ENCODE results near the gene RBM34.
"Not testable (repeated sequence)": the region's sequence is repeated elsewhere in the genome, so short reads cannot be mapped to it uniquely, and the experiment has no call there.

RBM34 gene

DNA sequence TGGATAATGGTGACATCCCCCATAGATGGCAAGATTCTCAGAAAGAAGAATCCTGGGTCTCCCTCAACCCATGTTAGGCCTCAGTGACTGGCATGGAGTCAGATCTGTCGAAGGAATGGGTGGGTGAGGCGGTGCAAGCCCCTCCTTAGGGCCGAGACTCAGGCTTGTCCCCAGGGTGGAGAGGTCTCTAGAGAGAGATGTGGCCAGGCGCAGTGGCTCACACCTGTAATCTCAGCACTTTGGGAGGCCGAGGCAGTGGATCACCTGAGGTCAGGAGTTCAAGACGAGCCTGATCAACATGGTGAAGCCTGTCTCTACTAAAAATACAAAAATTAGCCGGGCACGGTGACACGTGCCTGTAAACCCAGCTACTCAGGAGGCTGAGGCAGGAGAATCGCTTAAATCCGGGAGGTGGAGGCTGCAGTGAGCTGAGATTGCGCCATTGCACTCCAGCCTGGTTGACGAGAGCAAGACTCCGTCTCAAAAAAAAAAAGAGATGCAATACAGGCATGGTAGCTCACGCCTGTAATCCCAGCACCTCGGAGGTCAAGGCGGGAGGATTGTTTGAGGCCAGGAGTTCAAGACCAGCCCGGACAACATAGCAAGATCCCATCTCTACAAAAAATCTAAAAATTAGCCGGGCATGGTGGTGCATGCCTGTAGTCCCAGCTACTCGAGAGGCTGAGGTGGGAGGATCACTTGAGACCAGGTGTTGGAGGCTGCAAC is 69.6 kb downstream of the RBM34 start:
- DNase-seq (ENCODE audit: low read depth): not testable (repeated sequence)

DNA sequence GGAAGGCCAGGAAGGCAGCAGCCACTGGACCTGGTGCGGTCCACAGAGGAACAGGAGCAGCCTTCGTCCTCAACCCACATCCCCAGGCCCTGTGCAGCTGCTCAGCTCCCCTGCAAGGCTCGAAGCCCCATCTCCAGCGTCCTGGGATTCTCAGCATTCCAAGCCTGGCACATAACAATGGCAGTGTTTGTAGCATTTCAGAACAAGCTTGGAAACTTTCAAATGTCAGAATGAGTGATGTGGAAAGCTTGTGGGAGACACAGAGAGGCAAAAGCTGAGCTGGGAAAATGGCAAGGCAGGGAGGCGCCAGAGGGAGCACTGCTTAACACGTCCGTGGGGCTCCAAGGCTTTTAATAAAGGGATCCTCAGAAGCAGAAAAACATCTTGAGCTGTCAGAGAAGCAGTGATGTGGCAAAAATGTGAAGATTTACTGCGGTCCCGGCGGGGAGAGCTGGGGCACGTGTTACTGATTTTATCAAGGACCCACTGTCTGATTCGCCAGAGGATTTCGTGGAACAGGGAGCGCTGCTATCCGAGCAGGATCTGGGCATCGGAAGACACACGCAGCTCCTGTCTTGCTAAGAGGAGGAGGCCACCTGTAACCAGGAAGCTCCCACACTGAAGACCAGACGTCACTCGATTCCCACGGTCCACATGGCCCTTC is 70.5 kb downstream of the RBM34 start:
- DNase-seq (ENCODE audit: low read depth): no peak

DNA sequence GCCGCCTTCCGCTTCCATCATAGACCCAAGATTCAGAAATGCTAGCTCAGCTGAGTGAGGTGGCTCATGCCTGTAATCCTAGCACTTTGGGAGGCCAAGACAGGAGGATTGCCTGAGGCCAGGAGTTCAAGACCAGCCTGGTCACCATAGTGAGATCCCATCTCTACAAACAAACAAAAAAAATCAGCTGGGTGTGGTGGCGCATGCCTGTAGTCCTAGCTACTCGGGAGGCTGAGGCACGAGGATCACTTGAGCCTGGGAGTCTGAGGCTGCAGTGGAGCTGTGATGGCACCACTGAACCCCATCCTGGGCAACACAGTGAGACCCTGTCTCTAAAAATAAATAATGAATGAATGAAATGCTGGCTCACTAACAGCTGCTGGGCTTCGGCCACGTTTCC is 72.1 kb downstream of the RBM34 start:
- no peak for DNase-seq (ENCODE audit: low read depth)

DNA sequence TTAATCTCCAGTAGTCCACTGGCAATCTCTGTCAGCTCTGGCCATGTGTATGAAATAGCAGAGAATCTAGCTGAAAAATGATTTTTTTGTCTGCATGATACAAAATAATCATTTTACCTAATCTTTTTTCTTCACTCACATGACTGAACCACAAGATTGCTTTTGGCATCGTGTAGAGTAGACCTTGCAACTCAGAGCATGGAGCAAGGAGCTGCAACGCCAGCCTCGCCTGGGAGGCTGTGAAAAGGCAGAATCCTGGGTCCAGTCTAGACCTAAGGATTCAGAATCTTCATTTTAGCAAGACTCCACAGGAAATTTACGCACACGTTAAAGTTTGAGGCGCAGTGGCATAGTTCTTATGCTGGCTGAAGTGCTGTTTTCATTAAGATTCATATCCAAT is 72.6 kb downstream of the RBM34 start:
- DNase-seq (ENCODE audit: low read depth): no peak

DNA sequence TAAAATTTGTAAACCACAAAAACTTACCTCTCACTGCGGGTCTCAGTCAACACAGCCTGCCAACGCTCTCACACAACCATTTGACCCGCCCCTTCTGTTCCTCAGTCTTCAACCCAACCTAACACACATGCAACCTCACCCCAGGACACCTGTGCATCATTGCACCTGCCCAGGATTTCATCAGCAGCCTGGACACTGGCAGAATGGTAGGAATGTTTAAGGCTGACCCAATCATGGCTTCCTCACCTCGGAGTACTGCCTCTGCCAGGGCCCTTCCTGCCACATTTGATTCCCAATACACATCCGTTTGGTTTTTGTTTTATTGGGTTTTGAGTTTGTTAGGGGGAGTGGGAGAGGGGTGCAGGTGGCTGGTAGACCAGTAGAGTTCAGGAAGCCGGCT is 73.1 kb downstream of the RBM34 start:
- DNase-seq (ENCODE audit: low read depth): no peak

DNA sequence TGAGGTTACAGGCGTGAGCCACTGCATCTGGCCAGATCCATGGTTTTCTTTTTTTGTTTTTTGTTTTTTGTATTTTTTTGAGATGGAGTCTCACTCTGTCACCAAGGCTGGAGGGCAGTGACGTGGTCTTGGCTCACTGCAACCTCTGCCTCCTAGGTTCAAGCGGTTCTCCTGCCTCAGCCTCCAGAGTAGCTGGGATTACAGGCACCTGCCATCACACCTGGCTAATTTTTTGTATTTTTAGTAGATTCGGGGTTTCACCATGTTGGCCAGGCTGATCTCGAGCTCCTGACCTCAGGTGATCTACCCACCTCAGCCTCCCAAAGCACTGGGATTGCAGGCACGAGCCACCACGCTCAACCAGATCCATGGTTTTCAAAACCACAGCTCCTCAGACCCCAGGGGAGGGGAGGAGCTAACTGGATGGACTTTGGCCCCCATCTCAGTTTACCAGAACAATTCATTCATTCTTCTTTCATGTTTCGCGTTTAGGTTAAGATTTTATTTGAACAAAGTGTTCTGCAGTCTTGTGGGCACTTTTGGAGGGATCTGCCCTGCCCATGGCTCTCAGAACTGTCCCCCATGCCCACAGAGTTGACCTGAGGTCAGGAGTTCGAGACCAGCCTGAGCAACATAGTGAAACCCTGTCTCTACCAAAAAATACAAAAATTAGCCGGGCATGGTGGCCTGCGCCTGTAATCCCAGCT is 75.5 kb downstream of the RBM34 start:
- DNase-seq (ENCODE audit: low read depth): not testable (repeated sequence)

Data from fibroblast of gingiva (primary cell).